HepG2 (cell line): Measurements from ENCODE around the gene WHAMM. TPM values are rescaled to one million over a fixed set of nuclear protein-coding genes. Genes with fewer than 3 reads are reported as not detected.

Source experiments
- ATF7-NPFF ChIP-seq: sonication (generic); formaldehyde crosslinking; IDR thresholded peaks from 2 replicates; pipeline ENCODE4 v1.8.1; 2023; ENCODE audit warnings: mild to moderate bottlenecking, low read depth, missing genetic modification reagents, moderate library complexity
- CCAR2 ChIP-seq: fragments of 200-400 bp; formaldehyde crosslinking; optimal IDR thresholded peaks from 2 replicates; pipeline ENCODE3; 2018; ENCODE audit warnings: low read depth, mild to moderate bottlenecking, low read length, moderate library complexity
- GATAD1 ChIP-seq: IDR thresholded peaks from 2 replicates; pipeline ENCODE4 v1.6.1; 2016; ENCODE audit warnings: missing genetic modification reagents, missing compliant biosample characterization
- MYNN ChIP-seq: sonication (generic); formaldehyde crosslinking; IDR thresholded peaks from 2 replicates; pipeline ENCODE4 v1.4.0; 2020; ENCODE audit warnings: mild to moderate bottlenecking, low read depth, missing genetic modification reagents
- NCOA2 ChIP-seq: sonication (generic); formaldehyde crosslinking; IDR thresholded peaks from 2 replicates; pipeline ENCODE4 v1.8.0; 2022; ENCODE audit warnings: inconsistent platforms
- NFRKB ChIP-seq: fragments of 450-650 bp; IDR thresholded peaks from 2 replicates; pipeline ENCODE4 v1.6.1; 2017
- PITX1 ChIP-seq: sonication (generic); formaldehyde crosslinking; IDR thresholded peaks from 2 replicates; pipeline ENCODE4 v1.5.1; 2020; ENCODE audit warnings: mild to moderate bottlenecking, missing genetic modification reagents
- SKI ChIP-seq: fragments of 450-650 bp; IDR thresholded peaks from one replicate; pipeline ENCODE4 v1.6.1; 2018; ENCODE audit warnings: mild to moderate bottlenecking; ENCODE audit not compliant: partially characterized antibody
- ZC3H13 ChIP-seq: sonication (generic); formaldehyde crosslinking; IDR thresholded peaks from 2 replicates; pipeline ENCODE4 v1.8.1; 2023; ENCODE audit warnings: mild to moderate bottlenecking, missing genetic modification reagents, moderate library complexity
- ZKSCAN5 ChIP-seq: sonication (generic); formaldehyde crosslinking; IDR thresholded peaks from 2 replicates; pipeline ENCODE4 v1.5.1; 2020; ENCODE audit warnings: mild to moderate bottlenecking, missing genetic modification reagents
- ZNF761 ChIP-seq: sonication (generic); formaldehyde crosslinking; conservative IDR thresholded peaks from 2 replicates; pipeline ENCODE4 v1.4.0; 2020; ENCODE audit warnings: mild to moderate bottlenecking, missing genetic modification reagents
- ZNF879 ChIP-seq: sonication (generic); formaldehyde crosslinking; IDR thresholded peaks from 2 replicates; pipeline ENCODE4 v1.8.1; 2023; ENCODE audit warnings: missing genetic modification reagents
- polyA plus RNA-seq, 8 experiments: library from polyadenylated mRNA; depleted of rRNA in 3 of 8; stranded (reverse) in 7 of 8; unstranded in 1 of 8; fragments of >200 nt; fragmentation: Illumina TruSeq in 4 of 8; extraction: Trizol in 4 of 8; gene quantifications; 2 replicates each; pipeline versions ENCODE4 v1.2.1 to v1.2.3, GENCODE V29; 2011 to 2016; ENCODE audit warnings: low read depth in 4 of 8, missing spikeins in 1 of 8, mixed read lengths in 1 of 8; ENCODE audit not compliant: insufficient read depth in 1 of 8
- total RNA-seq, 5 experiments: library from RNA; depleted of rRNA; stranded (reverse); fragments of >200 nt; fragmentation: Illumina TruSeq; extraction: Trizol; gene quantifications; 2 replicates each; pipeline ENCODE4 v1.2.3, GENCODE V29; 2016; ENCODE audit warnings: low read depth in 1 of 5
- TF ChIP-seq, protein P1 (sequence below), 2 experiments: sonication (generic) in 1 of 2; formaldehyde crosslinking in 1 of 2; IDR thresholded peaks; 2 replicates each; pipeline versions ENCODE4 v1.6.1 to v1.9.0; 2014 to 2022; ENCODE audit warnings: antibody characterized with exemption in 1 of 2, borderline replicate concordance in 1 of 2, inconsistent platforms in 1 of 2, low read depth in 1 of 2, missing genetic modification reagents in 1 of 2
- TF ChIP-seq, protein P2 (sequence below), 2 experiments: sonication (generic) in 1 of 2; formaldehyde crosslinking in 1 of 2; IDR thresholded peaks; 2 replicates each; pipeline versions ENCODE4 v1.5.1 to v1.6.1; 2011 to 2020; ENCODE audit warnings: borderline replicate concordance in 1 of 2, low read depth in 1 of 2, low read length in 1 of 2, mild to moderate bottlenecking in 1 of 2, missing genetic modification reagents in 1 of 2, moderate library complexity in 1 of 2
- TF ChIP-seq, protein P3 (sequence below): sonication (generic); formaldehyde crosslinking; IDR thresholded peaks from 2 replicates; pipeline ENCODE4 v1.4.0; 2020; ENCODE audit warnings: missing genetic modification reagents
- TF ChIP-seq, protein P4 (sequence below): sonication (generic); formaldehyde crosslinking; IDR thresholded peaks from 2 replicates; pipeline ENCODE4 v1.4.0; 2020; ENCODE audit warnings: missing genetic modification reagents
- TF ChIP-seq, protein P5 (sequence below): conservative IDR thresholded peaks from 2 replicates; pipeline ENCODE4 v1.6.1; 2018; ENCODE audit warnings: missing genetic modification reagents

The WHAMM gene
- total and polyA plus RNA-seq, 2 of the 13 experiments (the other 11 are each of a cell fraction or from before 2014, with no cell fraction given), result 2.9 to 3.0 TPM

DNA sequence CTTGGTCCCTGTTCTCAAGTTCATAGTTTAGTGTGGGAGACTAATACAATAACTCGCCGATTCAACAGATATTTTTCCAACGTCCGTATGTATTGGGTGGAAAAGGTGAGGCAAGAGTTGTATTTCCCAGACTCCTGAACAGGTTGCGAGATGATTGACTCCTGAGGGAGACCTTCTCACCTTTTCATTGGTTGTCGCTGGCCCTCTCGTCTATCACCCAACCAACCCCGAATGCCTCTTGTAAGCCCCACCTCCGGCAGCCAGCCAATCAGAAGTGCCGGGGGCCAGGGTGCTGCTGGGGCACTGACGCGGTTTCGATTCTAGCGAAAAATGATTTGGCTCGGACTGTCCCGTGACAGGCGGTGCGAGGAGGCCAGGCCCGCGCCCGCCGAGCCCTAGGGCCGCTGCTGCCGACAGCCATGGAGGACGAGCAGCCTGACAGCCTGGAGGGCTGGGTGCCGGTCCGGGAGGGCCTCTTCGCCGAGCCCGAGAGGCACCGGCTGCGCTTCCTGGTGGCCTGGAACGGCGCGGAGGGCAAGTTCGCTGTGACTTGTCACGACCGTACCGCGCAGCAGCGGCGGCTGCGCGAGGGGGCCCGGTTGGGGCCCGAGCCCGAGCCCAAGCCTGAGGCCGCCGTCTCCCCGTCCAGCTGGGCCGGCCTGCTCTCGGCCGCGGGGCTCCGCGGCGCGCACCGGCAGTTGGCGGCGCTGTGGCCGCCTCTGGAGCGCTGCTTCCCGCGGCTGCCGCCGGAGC is at the start of gene WHAMM (continued):
- no peak for TF ChIP-seq MYNN
- TF ChIP-seq NFRKB, result no peak
- peak; percentile 60; the same call in 1 of the 2 replicates for TF ChIP-seq PITX1 (CRISPR knock-in tag)
- no peak for TF ChIP-seq NCOA2 (CRISPR knock-in tag)
- TF ChIP-seq ZKSCAN5 (CRISPR knock-in tag), result no peak
- TF ChIP-seq, protein P1, sequence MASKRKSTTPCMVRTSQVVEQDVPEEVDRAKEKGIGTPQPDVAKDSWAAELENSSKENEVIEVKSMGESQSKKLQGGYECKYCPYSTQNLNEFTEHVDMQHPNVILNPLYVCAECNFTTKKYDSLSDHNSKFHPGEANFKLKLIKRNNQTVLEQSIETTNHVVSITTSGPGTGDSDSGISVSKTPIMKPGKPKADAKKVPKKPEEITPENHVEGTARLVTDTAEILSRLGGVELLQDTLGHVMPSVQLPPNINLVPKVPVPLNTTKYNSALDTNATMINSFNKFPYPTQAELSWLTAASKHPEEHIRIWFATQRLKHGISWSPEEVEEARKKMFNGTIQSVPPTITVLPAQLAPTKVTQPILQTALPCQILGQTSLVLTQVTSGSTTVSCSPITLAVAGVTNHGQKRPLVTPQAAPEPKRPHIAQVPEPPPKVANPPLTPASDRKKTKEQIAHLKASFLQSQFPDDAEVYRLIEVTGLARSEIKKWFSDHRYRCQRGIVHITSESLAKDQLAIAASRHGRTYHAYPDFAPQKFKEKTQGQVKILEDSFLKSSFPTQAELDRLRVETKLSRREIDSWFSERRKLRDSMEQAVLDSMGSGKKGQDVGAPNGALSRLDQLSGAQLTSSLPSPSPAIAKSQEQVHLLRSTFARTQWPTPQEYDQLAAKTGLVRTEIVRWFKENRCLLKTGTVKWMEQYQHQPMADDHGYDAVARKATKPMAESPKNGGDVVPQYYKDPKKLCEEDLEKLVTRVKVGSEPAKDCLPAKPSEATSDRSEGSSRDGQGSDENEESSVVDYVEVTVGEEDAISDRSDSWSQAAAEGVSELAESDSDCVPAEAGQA (IDR thresholded peaks at IDR 0.05; ENCODE audit: low read depth), result no peak
- TF ChIP-seq, protein P1 (CRISPR knock-in tag; IDR thresholded peaks at IDR 0.05; ENCODE audit: borderline replicate concordance), result no peak
- TF ChIP-seq SKI, result no peak
- TF ChIP-seq, protein P2, sequence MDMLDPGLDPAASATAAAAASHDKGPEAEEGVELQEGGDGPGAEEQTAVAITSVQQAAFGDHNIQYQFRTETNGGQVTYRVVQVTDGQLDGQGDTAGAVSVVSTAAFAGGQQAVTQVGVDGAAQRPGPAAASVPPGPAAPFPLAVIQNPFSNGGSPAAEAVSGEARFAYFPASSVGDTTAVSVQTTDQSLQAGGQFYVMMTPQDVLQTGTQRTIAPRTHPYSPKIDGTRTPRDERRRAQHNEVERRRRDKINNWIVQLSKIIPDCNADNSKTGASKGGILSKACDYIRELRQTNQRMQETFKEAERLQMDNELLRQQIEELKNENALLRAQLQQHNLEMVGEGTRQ (IDR thresholded peaks at IDR 0.05; ENCODE audit: low read depth, low read length), result no peak
- TF ChIP-seq, protein P2 (CRISPR knock-in tag; IDR thresholded peaks at IDR 0.05; ENCODE audit: borderline replicate concordance), result no peak; the same call in 1 of the 2 replicates
- no peak for TF ChIP-seq CCAR2
- TF ChIP-seq, protein P3, sequence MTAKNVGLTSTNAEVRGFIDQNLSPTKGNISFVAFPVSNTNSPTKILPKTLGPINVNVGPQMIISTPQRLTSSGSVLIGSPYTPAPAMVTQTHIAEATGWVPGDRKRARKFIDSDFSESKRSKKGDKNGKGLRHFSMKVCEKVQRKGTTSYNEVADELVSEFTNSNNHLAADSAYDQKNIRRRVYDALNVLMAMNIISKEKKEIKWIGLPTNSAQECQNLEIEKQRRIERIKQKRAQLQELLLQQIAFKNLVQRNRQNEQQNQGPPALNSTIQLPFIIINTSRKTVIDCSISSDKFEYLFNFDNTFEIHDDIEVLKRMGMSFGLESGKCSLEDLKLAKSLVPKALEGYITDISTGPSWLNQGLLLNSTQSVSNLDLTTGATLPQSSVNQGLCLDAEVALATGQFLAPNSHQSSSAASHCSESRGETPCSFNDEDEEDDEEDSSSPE (CRISPR knock-in tag), result peak; percentile 63; the same call in 1 of the 2 replicates
- TF ChIP-seq, protein P4, sequence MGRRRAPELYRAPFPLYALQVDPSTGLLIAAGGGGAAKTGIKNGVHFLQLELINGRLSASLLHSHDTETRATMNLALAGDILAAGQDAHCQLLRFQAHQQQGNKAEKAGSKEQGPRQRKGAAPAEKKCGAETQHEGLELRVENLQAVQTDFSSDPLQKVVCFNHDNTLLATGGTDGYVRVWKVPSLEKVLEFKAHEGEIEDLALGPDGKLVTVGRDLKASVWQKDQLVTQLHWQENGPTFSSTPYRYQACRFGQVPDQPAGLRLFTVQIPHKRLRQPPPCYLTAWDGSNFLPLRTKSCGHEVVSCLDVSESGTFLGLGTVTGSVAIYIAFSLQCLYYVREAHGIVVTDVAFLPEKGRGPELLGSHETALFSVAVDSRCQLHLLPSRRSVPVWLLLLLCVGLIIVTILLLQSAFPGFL (CRISPR knock-in tag), result no peak
- TF ChIP-seq ZNF761, result peak; percentile 85
- TF ChIP-seq, protein P5, sequence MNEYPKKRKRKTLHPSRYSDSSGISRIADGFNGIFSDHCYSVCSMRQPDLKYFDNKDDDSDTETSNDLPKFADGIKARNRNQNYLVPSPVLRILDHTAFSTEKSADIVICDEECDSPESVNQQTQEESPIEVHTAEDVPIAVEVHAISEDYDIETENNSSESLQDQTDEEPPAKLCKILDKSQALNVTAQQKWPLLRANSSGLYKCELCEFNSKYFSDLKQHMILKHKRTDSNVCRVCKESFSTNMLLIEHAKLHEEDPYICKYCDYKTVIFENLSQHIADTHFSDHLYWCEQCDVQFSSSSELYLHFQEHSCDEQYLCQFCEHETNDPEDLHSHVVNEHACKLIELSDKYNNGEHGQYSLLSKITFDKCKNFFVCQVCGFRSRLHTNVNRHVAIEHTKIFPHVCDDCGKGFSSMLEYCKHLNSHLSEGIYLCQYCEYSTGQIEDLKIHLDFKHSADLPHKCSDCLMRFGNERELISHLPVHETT (CRISPR knock-in tag), result no peak
- TF ChIP-seq ZC3H13 (CRISPR knock-in tag), result no peak
- TF ChIP-seq ZNF879 (CRISPR knock-in tag), result no peak
- peak; percentile 34; the same call in 1 of the 2 replicates for TF ChIP-seq ATF7-NPFF (CRISPR knock-in tag)
- TF ChIP-seq GATAD1 (CRISPR knock-in tag), result peak; percentile 75
